Liver (tissue), 9 donors: ENCODE data around the gene HS3ST2. TPM values are rescaled to one million over a fixed set of nuclear protein-coding genes. Genes with fewer than 3 reads are reported as not detected.

Experiments used
- DNase-seq: peaks from one replicate; pipeline ENCODE4 v3.0.0-alpha.2; 2017; ENCODE audit warnings: low spot score
- H3K27ac ChIP-seq, 2 donors: one replicate each; pipeline ENCODE4 v1.7.0; 2013; ENCODE audit warnings: inconsistent platforms in 2 of 2, low read length in 2 of 2, control low read depth in 1 of 2, low read depth in 1 of 2, mild to moderate bottlenecking in 1 of 2
- H3K27me3 ChIP-seq, 4 donors: one replicate each; pipeline versions ENCODE4 v1.6.1 to v1.7.0; 2013; ENCODE audit warnings: low read length in 3 of 4, inconsistent platforms in 1 of 4, mild to moderate bottlenecking in 1 of 4, moderate library complexity in 1 of 4; ENCODE audit not compliant: control insufficient read depth in 4 of 4, insufficient read depth in 4 of 4
- H3K36me3 ChIP-seq, 4 donors: one replicate each; pipeline versions ENCODE4 v1.6.1 to v1.7.0; 2013; ENCODE audit warnings: low read length in 3 of 4, mild to moderate bottlenecking in 3 of 4, low read depth in 1 of 4, moderate library complexity in 1 of 4; ENCODE audit not compliant: control insufficient read depth in 4 of 4, insufficient read depth in 3 of 4
- H3K4me1 ChIP-seq, 4 donors: one replicate each; pipeline versions ENCODE4 v1.6.1 to v1.7.0; 2013; ENCODE audit warnings: low read length in 3 of 4, mild to moderate bottlenecking in 3 of 4, moderate library complexity in 1 of 4; ENCODE audit not compliant: control insufficient read depth in 4 of 4, insufficient read depth in 4 of 4
- H3K4me3 ChIP-seq, 3 donors: one replicate each; pipeline versions ENCODE4 v1.6.1 to v1.7.0; 2013; ENCODE audit warnings: low read length in 3 of 3, control low read depth in 1 of 3, low read depth in 1 of 3, mild to moderate bottlenecking in 1 of 3
- H3K9ac ChIP-seq, 2 donors: one replicate each; pipeline ENCODE4 v1.7.0; 2013; ENCODE audit warnings: low read length in 2 of 2, mild to moderate bottlenecking in 2 of 2, moderate library complexity in 2 of 2, control low read depth in 1 of 2, low read depth in 1 of 2
- H3K9me3 ChIP-seq, 4 donors: one replicate each; pipeline versions ENCODE4 v1.6.1 to v1.7.0; 2013; ENCODE audit warnings: low read length in 3 of 4; ENCODE audit not compliant: control insufficient read depth in 4 of 4
- EGR1 ChIP-seq, 2 donors: IDR thresholded peaks; 2 replicates each; pipeline ENCODE4 v1.6.1; 2016 to 2018; ENCODE audit warnings: antibody characterized with exemption in 2 of 2, low read depth in 2 of 2
- FOXA1 ChIP-seq: IDR thresholded peaks from 2 replicates; pipeline ENCODE4 v1.6.1; 2016; ENCODE audit warnings: antibody characterized with exemption
- FOXA2 ChIP-seq: IDR thresholded peaks from 2 replicates; pipeline ENCODE4 v1.6.1; 2016; ENCODE audit warnings: antibody characterized with exemption
- GABPA ChIP-seq, 2 donors: IDR thresholded peaks in 1 of 2; conservative IDR thresholded peaks in 1 of 2; 2 replicates each; pipeline ENCODE4 v1.6.1; 2016; ENCODE audit warnings: antibody characterized with exemption in 2 of 2, mild to moderate bottlenecking in 1 of 2, moderate library complexity in 1 of 2
- HNF4A ChIP-seq, 2 donors: conservative IDR thresholded peaks; 2 replicates each; pipeline ENCODE4 v1.6.1; 2016; ENCODE audit warnings: antibody characterized with exemption in 2 of 2, mild to moderate bottlenecking in 2 of 2
- HNF4G ChIP-seq: IDR thresholded peaks from 2 replicates; pipeline ENCODE4 v1.6.1; 2016; ENCODE audit warnings: antibody characterized with exemption
- JUND ChIP-seq, 2 donors: IDR thresholded peaks; 2 replicates each; pipeline ENCODE4 v1.6.1; 2016; ENCODE audit warnings: antibody characterized with exemption in 2 of 2
- NR2F2 ChIP-seq: IDR thresholded peaks from 2 replicates; pipeline ENCODE4 v1.6.1; 2016; ENCODE audit warnings: antibody characterized with exemption
- RAD21 ChIP-seq, 2 donors: IDR thresholded peaks; 2 replicates each; pipeline ENCODE4 v1.6.1; 2016; ENCODE audit warnings: antibody characterized with exemption in 2 of 2, mild to moderate bottlenecking in 2 of 2
- REST ChIP-seq: IDR thresholded peaks from 2 replicates; pipeline ENCODE4 v1.6.1; 2016; ENCODE audit warnings: antibody characterized with exemption, mild to moderate bottlenecking
- RXRA ChIP-seq, 2 donors: IDR thresholded peaks; 2 replicates each; pipeline ENCODE4 v1.6.1; 2017 to 2018; ENCODE audit warnings: antibody characterized with exemption in 2 of 2, mild to moderate bottlenecking in 1 of 2
- SP1 ChIP-seq: IDR thresholded peaks from 2 replicates; pipeline ENCODE4 v1.6.1; 2018; ENCODE audit warnings: antibody characterized with exemption, mild to moderate bottlenecking
- TAF1 ChIP-seq: conservative IDR thresholded peaks from 2 replicates; pipeline ENCODE4 v1.6.1; 2016; ENCODE audit warnings: antibody characterized with exemption, mild to moderate bottlenecking
- YY1 ChIP-seq: IDR thresholded peaks from 2 replicates; pipeline ENCODE4 v1.6.1; 2016; ENCODE audit warnings: antibody characterized with exemption, mild to moderate bottlenecking
- ZBTB33 ChIP-seq: IDR thresholded peaks from 2 replicates; pipeline ENCODE4 v1.6.1; 2016; ENCODE audit warnings: antibody characterized with exemption
- WGBS: extraction: QIAGEN DNeasy Blood & Tissue Kit; methylation state at CpG from one replicate; pipeline ENCODE4 v1.1.7; 2013; 5-methylcytosine and 5-hydroxymethylcytosine counted together
- polyA plus RNA-seq, 2 donors: library from polyadenylated mRNA; stranded (reverse) in 1 of 2; unstranded in 1 of 2; fragments of 200-250 nt in 1 of 2; fragments of >200 nt in 1 of 2; fragmentation: Nextera tagmentation in 1 of 2; extraction: Ambion mirVana in 1 of 2; gene quantifications; one replicate each; pipeline versions ENCODE4 v1.2.1 to v1.2.3, GENCODE V29; 2013 to 2015
- total RNA-seq, 2 donors: library from RNA; depleted of rRNA; stranded (reverse); fragments of >200 nt; gene quantifications; one replicate each; pipeline ENCODE4 v1.2.3, GENCODE V29; 2014
- TF ChIP-seq, protein P1 (sequence below): IDR thresholded peaks from 2 replicates; pipeline ENCODE4 v1.6.1; 2016; ENCODE audit warnings: antibody characterized with exemption
- TF ChIP-seq, protein P2 (sequence below): fragments of 150-350 bp; IDR thresholded peaks from 2 replicates; pipeline ENCODE4 v1.5.1; 2017; ENCODE audit warnings: improper control_type of control experiment, low read depth, low read length; ENCODE audit not compliant: missing input control
- donor health status: healthy.
- donor health status: healthy.
- donor health status: healthy.
- donor health status: healthy.
- donor health status: healthy.

Gene HS3ST2
- total and polyA plus RNA-seq, 4 donors, result 0.08 to 0.14 (median 0.09) TPM; not detected in 1

DNA sequence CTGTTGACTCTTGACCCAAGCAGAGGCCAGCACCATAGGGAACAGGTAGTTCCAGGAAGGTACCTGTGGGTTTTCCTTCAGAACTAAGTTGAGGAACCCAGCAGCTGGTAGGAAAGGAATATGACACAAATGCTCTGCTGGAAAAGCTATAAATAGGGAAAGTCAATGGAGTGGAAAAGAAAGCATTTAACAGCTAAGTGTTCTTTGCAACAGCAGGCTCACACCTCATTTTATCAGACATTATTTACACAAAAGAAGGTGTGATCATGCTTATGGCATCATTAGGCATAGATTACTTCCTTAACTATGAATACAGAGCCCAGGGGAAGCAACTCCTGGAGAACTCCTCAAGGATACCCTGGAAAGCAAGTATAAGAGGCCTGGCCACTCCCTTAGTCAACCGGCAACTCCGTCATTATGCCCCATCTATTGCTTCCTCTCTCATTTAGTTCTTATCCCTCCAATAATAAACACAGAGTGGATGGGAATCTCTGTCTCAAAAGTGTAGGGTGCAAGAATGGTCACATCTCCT, 128.1 kb downstream of the HS3ST2 start:
- 84% methylated on average over 2 of the region's 2 CpGs for WGBS
- DNase-seq, result no peak
- H3K4me3 ChIP-seq, result no peak overlapping the region
- no peaks in the 10 kb centered on the region for H3K4me1 ChIP-seq
- no peak overlapping the region for H3K27ac ChIP-seq
- TF ChIP-seq GABPA (IDR thresholded peaks at IDR 0.05 in 1 of 2, conservative IDR thresholded peaks at IDR 0.05 in 1 of 2) (no peak), HNF4G (no peak), NR2F2 (no peak), YY1 (no peak), HNF4A (conservative IDR thresholded peaks at IDR 0.05) (no peak)
- TF ChIP-seq, protein P1, sequence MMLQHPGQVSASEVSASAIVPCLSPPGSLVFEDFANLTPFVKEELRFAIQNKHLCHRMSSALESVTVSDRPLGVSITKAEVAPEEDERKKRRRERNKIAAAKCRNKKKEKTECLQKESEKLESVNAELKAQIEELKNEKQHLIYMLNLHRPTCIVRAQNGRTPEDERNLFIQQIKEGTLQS, result no peak
- no peak overlapping the region for H3K9ac ChIP-seq
- no peaks in the 10 kb centered on the region for H3K9me3 ChIP-seq
- no peaks in the 10 kb centered on the region for H3K36me3 ChIP-seq
- H3K27me3 ChIP-seq, result peaks cover 0 to 2% (median 0%) of the 10 kb centered on the region in 4 donors

DNA sequence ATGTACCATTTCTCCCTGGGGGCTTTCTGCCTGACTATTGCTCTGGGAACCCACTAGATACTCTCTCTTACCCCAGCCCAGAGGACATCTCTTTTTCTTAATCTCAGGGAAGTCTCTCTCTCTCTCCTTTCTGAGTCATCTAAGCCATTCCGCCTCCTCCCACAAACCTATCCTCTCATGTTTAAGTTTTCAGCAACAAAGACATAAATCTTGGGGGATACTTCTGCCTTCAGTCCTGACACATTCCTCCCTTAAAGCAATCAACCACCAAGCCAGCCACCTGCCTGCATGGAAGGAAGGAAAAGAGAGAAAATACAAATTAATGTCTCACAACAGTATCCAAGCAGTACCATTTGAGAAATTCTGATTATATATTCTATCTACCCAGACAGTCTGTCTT, 128.8 kb downstream of the HS3ST2 start:
- no peak for TF ChIP-seq YY1
- no peak for TF ChIP-seq HNF4G
- TF ChIP-seq EGR1 (IDR thresholded peaks at IDR 0.05; ENCODE audit: low read depth in 2 of 2), result no peak
- TF ChIP-seq NR2F2, result no peak
- TF ChIP-seq, protein P2, sequence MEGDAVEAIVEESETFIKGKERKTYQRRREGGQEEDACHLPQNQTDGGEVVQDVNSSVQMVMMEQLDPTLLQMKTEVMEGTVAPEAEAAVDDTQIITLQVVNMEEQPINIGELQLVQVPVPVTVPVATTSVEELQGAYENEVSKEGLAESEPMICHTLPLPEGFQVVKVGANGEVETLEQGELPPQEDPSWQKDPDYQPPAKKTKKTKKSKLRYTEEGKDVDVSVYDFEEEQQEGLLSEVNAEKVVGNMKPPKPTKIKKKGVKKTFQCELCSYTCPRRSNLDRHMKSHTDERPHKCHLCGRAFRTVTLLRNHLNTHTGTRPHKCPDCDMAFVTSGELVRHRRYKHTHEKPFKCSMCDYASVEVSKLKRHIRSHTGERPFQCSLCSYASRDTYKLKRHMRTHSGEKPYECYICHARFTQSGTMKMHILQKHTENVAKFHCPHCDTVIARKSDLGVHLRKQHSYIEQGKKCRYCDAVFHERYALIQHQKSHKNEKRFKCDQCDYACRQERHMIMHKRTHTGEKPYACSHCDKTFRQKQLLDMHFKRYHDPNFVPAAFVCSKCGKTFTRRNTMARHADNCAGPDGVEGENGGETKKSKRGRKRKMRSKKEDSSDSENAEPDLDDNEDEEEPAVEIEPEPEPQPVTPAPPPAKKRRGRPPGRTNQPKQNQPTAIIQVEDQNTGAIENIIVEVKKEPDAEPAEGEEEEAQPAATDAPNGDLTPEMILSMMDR, result no peak
- TF ChIP-seq, protein P1, result no peak
- no peak for TF ChIP-seq FOXA2
- TF ChIP-seq JUND (IDR thresholded peaks at IDR 0.05), result no peak
- Histone ChIP-seq H3K9ac (no peak overlapping the region), H3K36me3 (no peaks in the 10 kb centered on the region), H3K4me1 (no peaks in the 10 kb centered on the region), H3K27ac (no peak overlapping the region), H3K4me3 (no peak overlapping the region), H3K27me3 (peaks cover 0 to 2% (median 0%) of the 10 kb centered on the region in 4 donors), H3K9me3 (no peaks in the 10 kb centered on the region)
- no peak for DNase-seq
- 95% methylated on average over 1 of the region's 1 CpG for WGBS

GRCh38 chr16:22945361-22945760, 131.4 kb downstream of the HS3ST2 start:
- no peak for DNase-seq
- Histone ChIP-seq H3K36me3 (no peaks in the 10 kb centered on the region), H3K4me3 (no peak overlapping the region), H3K27me3 (peaks cover 0 to 10% (median 2%) of the 10 kb centered on the region in 4 donors), H3K27ac (no peak overlapping the region), H3K9me3 (no peaks in the 10 kb centered on the region), H3K4me1 (peaks cover 0 to 8% (median 3%) of the 10 kb centered on the region in 4 donors), H3K9ac (no peak overlapping the region)
- WGBS, result 27% methylated on average over 1 of the region's 1 CpG
- no peak for TF ChIP-seq FOXA2
- no peak for TF ChIP-seq HNF4A (conservative IDR thresholded peaks at IDR 0.05)
- no peak for TF ChIP-seq RAD21 (IDR thresholded peaks at IDR 0.05)
- TF ChIP-seq GABPA (IDR thresholded peaks at IDR 0.05 in 1 of 2, conservative IDR thresholded peaks at IDR 0.05 in 1 of 2), result no peak
- TF ChIP-seq ZBTB33, result no peak
- no peak for TF ChIP-seq SP1
- TF ChIP-seq RXRA (IDR thresholded peaks at IDR 0.05), result no peak
- TF ChIP-seq NR2F2, result no peak
- TF ChIP-seq JUND (IDR thresholded peaks at IDR 0.05), result no peak
- TF ChIP-seq, protein P2, result no peak
- TF ChIP-seq EGR1 (IDR thresholded peaks at IDR 0.05; ENCODE audit: low read depth in 2 of 2), result no peak
- no peak for TF ChIP-seq TAF1
- TF ChIP-seq REST, result no peak
- no peak for TF ChIP-seq HNF4G
- no peak for TF ChIP-seq FOXA1
